GM12892 (cell line): Measurements from ENCODE around the gene MINK1.

Experiments
- DNase-seq: peaks from one replicate; pipeline ENCODE4 v3.0.0; 2011; ENCODE audit not compliant: insufficient read length
- FAIRE-seq: peaks from 2 replicates; lab custom pipeline; 2011; peaks lifted over from hg19 to GRCh38; lab: Jason Lieb, UNC
- POLR2A ChIP-seq: IDR thresholded peaks from 2 replicates; pipeline ENCODE4 v1.6.1; 2011; ENCODE audit warnings: low read depth, low read length, control low read depth
- POLR2AphosphoS5 ChIP-seq: IDR thresholded peaks from 2 replicates; pipeline ENCODE4 v1.6.1; 2011; ENCODE audit warnings: low read depth, low read length, control low read depth
- TAF1 ChIP-seq: IDR thresholded peaks from 2 replicates; pipeline ENCODE4 v1.6.1; 2011; ENCODE audit warnings: low read depth, mild to moderate bottlenecking, control low read depth, low read length, borderline replicate concordance

Gene MINK1

DNA sequence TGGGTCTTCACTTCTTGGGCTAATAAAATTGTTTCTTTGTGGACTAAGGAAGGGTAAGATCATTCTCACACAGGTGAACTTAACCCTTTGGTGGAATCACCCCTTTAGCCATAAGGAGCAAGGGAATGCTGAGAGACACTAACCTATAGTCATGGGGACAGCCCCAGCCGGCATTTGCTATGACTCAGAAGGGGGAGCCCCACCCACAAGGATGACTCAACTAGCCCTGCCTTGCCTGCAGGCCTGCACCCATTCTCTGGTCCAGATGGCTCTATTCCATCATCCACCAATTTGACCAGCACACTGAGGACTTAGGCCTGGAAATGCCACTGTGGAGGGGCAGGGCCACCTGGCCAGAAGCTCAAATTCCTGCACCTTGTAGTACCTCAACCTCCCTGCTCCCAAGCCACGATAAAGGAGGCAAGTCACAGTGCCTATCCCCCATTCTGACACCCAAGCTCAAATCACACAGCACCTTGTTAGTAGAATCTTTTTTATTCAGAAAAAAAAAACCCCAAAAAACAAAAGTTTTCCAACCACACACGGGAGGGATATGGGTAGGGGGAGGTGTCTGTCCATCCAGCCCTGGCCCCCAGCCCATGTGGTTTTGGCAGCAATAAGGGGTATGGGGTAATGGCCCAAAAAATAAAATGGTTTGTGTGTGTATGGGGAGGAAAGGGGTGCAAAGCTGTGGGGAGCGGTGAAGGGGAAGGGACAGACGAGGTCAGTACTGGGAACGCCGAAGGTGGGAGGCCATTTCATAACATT, 112.2 kb downstream of the MINK1 start:
- TF ChIP-seq POLR2A: peak; percentile 88
- peak; percentile 80 for TF ChIP-seq POLR2AphosphoS5
- TF ChIP-seq TAF1: peak; percentile 56
- DNase-seq (no peak), FAIRE-seq (peak; percentile 98)

DNA sequence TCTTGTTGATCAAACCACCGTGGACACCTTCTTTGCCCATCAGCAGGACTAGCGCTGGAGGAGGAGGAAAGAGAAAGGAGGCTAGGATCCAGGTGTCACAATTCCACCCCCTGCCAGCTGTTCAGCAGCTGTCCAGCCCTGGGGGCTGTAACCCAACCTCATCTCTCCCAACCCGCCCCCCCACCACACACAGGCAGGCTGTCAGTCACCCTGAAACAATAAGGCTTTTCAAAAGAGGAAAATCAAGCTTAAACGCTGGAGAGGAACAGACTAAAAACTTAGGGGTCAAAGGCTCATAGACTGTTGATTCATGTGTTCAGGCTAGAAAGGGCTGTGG, 112.8 kb downstream of the MINK1 start:
- TF ChIP-seq POLR2AphosphoS5 (no peak; the same call in 1 of the 2 replicates), TAF1 (no peak), POLR2A (no peak)
- FAIRE-seq (no peak), DNase-seq (no peak)

DNA sequence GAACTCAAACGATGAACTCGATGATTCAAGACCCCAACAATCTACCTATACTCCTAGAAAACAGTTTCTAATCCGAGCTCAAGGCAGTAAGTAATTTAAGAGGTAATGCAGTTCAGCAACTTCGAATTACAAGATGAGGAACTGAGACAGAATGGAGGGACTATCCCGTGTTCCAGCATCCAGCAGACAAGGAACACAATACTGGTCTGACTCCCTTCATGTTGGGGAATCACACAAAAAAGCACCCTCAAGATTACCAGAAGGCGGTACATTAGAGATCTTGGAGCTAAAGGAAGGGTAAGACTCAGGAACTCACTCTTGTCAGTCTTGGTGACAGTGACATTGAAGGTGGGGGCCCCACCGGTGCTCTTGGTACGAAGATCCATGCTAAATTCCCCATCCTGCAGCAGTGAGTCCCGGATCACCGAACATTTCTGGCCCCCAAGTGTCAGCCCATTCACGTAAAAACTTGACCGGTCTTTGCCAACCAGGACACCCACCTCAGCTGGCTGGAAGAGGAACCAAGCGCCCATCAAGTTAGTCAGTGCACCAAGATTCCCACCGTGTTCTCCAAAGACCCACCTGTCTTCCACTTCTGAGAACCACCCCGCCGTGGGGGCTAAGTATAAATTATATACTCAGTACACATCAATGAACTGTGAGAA, 113.3 kb downstream of the MINK1 start:
- FAIRE-seq (peak; percentile 89), DNase-seq (no peak)
- peak; percentile 71 for TF ChIP-seq POLR2A
- peak; percentile 80; the same call in 1 of the 2 replicates for TF ChIP-seq POLR2AphosphoS5
- TF ChIP-seq TAF1: peak; percentile 37; the same call in 1 of the 2 replicates

DNA sequence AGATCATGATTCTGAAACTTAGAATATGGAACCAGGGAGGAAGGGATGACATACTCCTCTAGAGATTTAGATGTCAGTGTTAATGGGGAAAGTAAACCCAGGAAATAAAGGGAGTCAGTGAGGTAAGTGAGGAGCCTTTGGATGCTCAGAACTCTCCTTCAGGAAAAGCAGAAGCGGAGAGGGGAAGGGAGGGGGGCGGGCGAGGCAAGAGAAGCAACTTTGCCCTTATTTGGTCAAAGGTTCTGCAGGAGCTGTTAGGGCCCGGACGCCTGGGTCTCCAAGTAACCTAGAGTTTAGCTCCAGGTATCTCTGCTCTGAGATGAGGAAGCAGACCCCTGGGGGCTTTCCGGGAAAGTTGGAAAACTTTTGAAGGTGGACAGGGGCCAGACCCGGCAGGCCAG, 113.9 kb downstream of the MINK1 start:
- FAIRE-seq: no peak
- TF ChIP-seq POLR2AphosphoS5 (no peak), POLR2A (peak; percentile 3; the same call in 1 of the 2 replicates)
- DNase-seq: no peak
